Endothelial cell of umbilical vein (primary cell): ENCODE results near the gene DNAH3. TPM values are rescaled to one million over a fixed set of nuclear protein-coding genes. Genes with fewer than 3 reads are reported as not detected.

Source experiments
- BruUV-seq: library from RNA; stranded (reverse); fragments of 400-500 nt; replicated peaks from 2 replicates; lab custom pipeline; 2021; lab: Mats Ljungman, UMichigan
- CTCF ChIA-PET: fragments of 300-600, 350-600 bp; sonication (Branson Sonifier 250); formaldehyde crosslinking; loops from one replicate; lab custom pipeline; 2021; ENCODE audit warnings: antibody characterized with exemption, inconsistent platforms; lab: Charles Lee
- POLR2A ChIA-PET: fragments of 300-600, 350-600 bp; sonication (Branson Sonifier 250); formaldehyde crosslinking; loops from one replicate; lab custom pipeline; 2021; ENCODE audit warnings: antibody characterized with exemption, inconsistent platforms; lab: Charles Lee
- DNase-seq: peaks from one replicate; pipeline ENCODE4 v3.0.0-alpha.2; 2011; ENCODE audit warnings: low read depth, low spot score
- FAIRE-seq: peaks from 2 replicates; lab custom pipeline; 2011; peaks lifted over from hg19 to GRCh38; lab: Jason Lieb, UNC
- H2AFZ ChIP-seq: 2 replicates; pipeline ENCODE4 v1.6.0; 2012; ENCODE audit warnings: low read depth, low read length, control low read depth, inconsistent platforms
- H3K27ac ChIP-seq: 2 replicates; pipeline ENCODE4 v1.5.1; 2011; ENCODE audit warnings: low read depth, mild to moderate bottlenecking, control low read depth, low read length, moderate library complexity; ENCODE audit not compliant: insufficient read depth
- H3K27me3 ChIP-seq, 2 experiments: 2 replicates each; pipeline versions ENCODE4 v1.6.0 to v1.6.1; 2011; ENCODE audit warnings: low read length in 2 of 2, mixed read lengths in 1 of 2; ENCODE audit not compliant: control insufficient read depth in 2 of 2, insufficient read depth in 2 of 2
- H3K36me3 ChIP-seq, 2 experiments: 2 replicates in 1 of 2; 3 replicates in 1 of 2; pipeline ENCODE4 v1.5.1; 2011; ENCODE audit warnings: low read length in 2 of 2, mild to moderate bottlenecking in 1 of 2, moderate library complexity in 1 of 2; ENCODE audit not compliant: control insufficient read depth in 2 of 2, insufficient read depth in 2 of 2; ENCODE audit errors: extremely low read depth in 1 of 2
- H3K4me1 ChIP-seq: 3 replicates; pipeline ENCODE4 v1.5.1; 2011; ENCODE audit warnings: mild to moderate bottlenecking, low read length; ENCODE audit not compliant: control insufficient read depth, insufficient read depth; ENCODE audit errors: extremely low read depth
- H3K4me2 ChIP-seq: 2 replicates; pipeline ENCODE4 v1.6.1; 2011; ENCODE audit warnings: low read length, control low read depth, mixed read lengths; ENCODE audit not compliant: insufficient read depth
- H3K4me3 ChIP-seq, 3 experiments: fragments of 200-600 bp in 1 of 3; sonication (generic), shearing (Covaris generic) in 1 of 3; replicated peaks in 1 of 3; 2 replicates each; pipeline ENCODE4 v1.5.1; 2011 to 2016; ENCODE audit warnings: control low read depth in 3 of 3, low read length in 3 of 3, mild to moderate bottlenecking in 2 of 3, inconsistent platforms in 1 of 3, low read depth in 1 of 3, moderate library complexity in 1 of 3; ENCODE audit not compliant: insufficient read depth in 1 of 3
- H3K79me2 ChIP-seq: 2 replicates; pipeline ENCODE4 v1.6.0; 2012; ENCODE audit warnings: low read length, inconsistent platforms; ENCODE audit not compliant: control insufficient read depth, insufficient read depth
- H3K9ac ChIP-seq: replicated peaks from 2 replicates; pipeline ENCODE3; 2011; ENCODE audit warnings: low read length, control low read depth; ENCODE audit not compliant: insufficient read depth; ENCODE audit errors: extremely low read depth
- H3K9me1 ChIP-seq: replicated peaks from 3 replicates; pipeline ENCODE4 v1.6.0; 2011; ENCODE audit warnings: mild to moderate bottlenecking, low read length; ENCODE audit not compliant: control insufficient read depth, insufficient read depth; ENCODE audit errors: extremely low read depth
- H3K9me3 ChIP-seq: replicated peaks from 2 replicates; pipeline ENCODE4 v1.5.1; 2012; ENCODE audit warnings: low read length, inconsistent platforms; ENCODE audit not compliant: control insufficient read depth, insufficient read depth
- H4K20me1 ChIP-seq: replicated peaks from 2 replicates; pipeline ENCODE3; 2011; ENCODE audit warnings: mild to moderate bottlenecking, low read length; ENCODE audit not compliant: control insufficient read depth, insufficient read depth; ENCODE audit errors: extremely low read depth
- CTCF ChIP-seq, 2 donors: IDR thresholded peaks; 1 replicate in 1 of 2; 2 replicates in 1 of 2; pipeline ENCODE4 v1.5.1; 2011; ENCODE audit warnings: low read length in 2 of 2, mild to moderate bottlenecking in 2 of 2, moderate library complexity in 2 of 2, control low read depth in 1 of 2, inconsistent platforms in 1 of 2, low read depth in 1 of 2; ENCODE audit not compliant: insufficient read depth in 1 of 2; ENCODE audit errors: extremely low read depth in 1 of 2
- EZH2 ChIP-seq: IDR thresholded peaks from 2 replicates; pipeline ENCODE4 v1.6.1; 2012; ENCODE audit warnings: borderline replicate concordance, low read depth, mild to moderate bottlenecking, moderate library complexity, low read length, inconsistent platforms; ENCODE audit not compliant: severe bottlenecking
- FOS ChIP-seq: IDR thresholded peaks from 2 replicates; pipeline ENCODE4 v1.6.1; 2011; ENCODE audit warnings: mild to moderate bottlenecking, low read length, moderate library complexity, borderline replicate concordance; ENCODE audit not compliant: insufficient read depth
- GATA2 ChIP-seq: IDR thresholded peaks from 2 replicates; pipeline ENCODE4 v1.7.0; 2011; ENCODE audit warnings: low read depth, mild to moderate bottlenecking, moderate library complexity, mixed read lengths, low read length; ENCODE audit not compliant: insufficient read length, insufficient read depth
- JUN ChIP-seq: IDR thresholded peaks from 2 replicates; pipeline ENCODE4 v1.6.1; 2011; ENCODE audit warnings: borderline replicate concordance, low read depth; ENCODE audit not compliant: insufficient read length, insufficient read depth
- MAX ChIP-seq: IDR thresholded peaks from 2 replicates; pipeline ENCODE4 v1.6.1; 2011; ENCODE audit not compliant: insufficient read depth, insufficient read length
- MYC ChIP-seq: IDR thresholded peaks from one replicate; pipeline ENCODE4 v1.6.1; 2011; ENCODE audit warnings: mild to moderate bottlenecking, low read depth, low read length
- POLR2A ChIP-seq: IDR thresholded peaks from 2 replicates; pipeline ENCODE4 v1.6.1; 2012; ENCODE audit warnings: low read depth, mild to moderate bottlenecking, control low read depth, low read length
- POLR2AphosphoS5 ChIP-seq: IDR thresholded peaks from 2 replicates; pipeline ENCODE4 v1.6.1; 2012; ENCODE audit warnings: low read depth, mild to moderate bottlenecking, control low read depth, low read length, moderate library complexity; ENCODE audit not compliant: insufficient read depth
- dilution Hi-C: fragments of 300-500 bp; cut with MboI; formaldehyde crosslinking; loops from one replicate; pipeline ENCODE4 v1.15.0; 2019; ENCODE audit warnings: low sequenced_read_pairs; ENCODE audit not compliant: extremely low pct_ligation_motif_present
- intact Hi-C: fragments of 100-400 bp; cut with micrococcal nuclease; formaldehyde crosslinking; loops from one replicate; pipeline ENCODE4 v1.10.0; 2022
- polyA plus RNA-seq, 4 experiments: library from polyadenylated mRNA; depleted of rRNA in 3 of 4; stranded (reverse) in 3 of 4; unstranded in 1 of 4; fragments of >200 nt; gene quantifications; 2 replicates each; pipeline versions ENCODE4 v1.2.1 to v1.2.3, GENCODE V29; 2011 to 2012; ENCODE audit warnings: missing spikeins in 1 of 4
- total RNA-seq: library from RNA; stranded (reverse); gene quantifications from 2 replicates; pipeline ENCODE4 v1.2.3, GENCODE V29; 2021

DNAH3 gene
- total and polyA plus RNA-seq, 2 donors (not counting 3 experiments of a cell fraction or from before 2014, with no cell fraction given), result not detected

GRCh38 chr16:21078563-21078962, 72.1 kb downstream of the DNAH3 start:
- dilution Hi-C loops, result no loop called here
- TF ChIP-seq MYC (no peak), EZH2 (no peak), POLR2AphosphoS5 (no peak), CTCF (IDR thresholded peaks at IDR 0.05; ENCODE audit: extremely low read depth in 1 of 2, insufficient read depth in 1 of 2, low read depth in 1 of 2, low read length in 2 of 2) (no peak), POLR2A (no peak), FOS (no peak), MAX (no peak), JUN (no peak), GATA2 (no peak)
- H3K4me2 ChIP-seq, result no peak overlapping the region
- H3K27me3 ChIP-seq, result no peaks in the 10 kb centered on the region
- H3K4me3 ChIP-seq, result no peak overlapping the region
- intact Hi-C loops, result no loop called here
- DNase-seq (no peak), FAIRE-seq (no peak)
- CTCF ChIA-PET, result interaction anchor here (4.9 kb wide), 1 partner anchor 227 kb away, joined by 42 read pairs; no protein-coding TSS in a partner anchor
- no TSS peak for BruUV-seq
- H3K9me3 ChIP-seq, result no peaks in the 10 kb centered on the region
- H3K27ac ChIP-seq, result no peak overlapping the region
- peaks cover 15% of the 10 kb centered on the region for H3K4me1 ChIP-seq
- H2AFZ ChIP-seq, result no peak overlapping the region
- H3K79me2 ChIP-seq, result no peaks in the 10 kb centered on the region
- H3K36me3 ChIP-seq, result no peaks in the 10 kb centered on the region
- H4K20me1 ChIP-seq, result no peaks in the 10 kb centered on the region
- no peaks in the 10 kb centered on the region for H3K9me1 ChIP-seq
- POLR2A ChIA-PET, result no interaction called here
- no peak overlapping the region for H3K9ac ChIP-seq
